ENCODE data around the gene PTPRN2.
"Not testable (repeated sequence)": the region's sequence is repeated elsewhere in the genome, so short reads cannot be mapped to it uniquely, and the experiment has no call there.

PTPRN2 gene

GRCh38 chr7:158443014-158443687, 144.5 kb downstream of the PTPRN2 start:
- in situ Hi-C loops (cut with MboI; ENCODE audit: low pct_unique_long_range_greater_than_20kb, low sequenced_read_pairs): no loop called here
- DNase-seq: no peak

GRCh38 chr7:158442260-158442659, 145.4 kb downstream of the PTPRN2 start:
- in situ Hi-C loops (cut with MboI; ENCODE audit: low pct_unique_long_range_greater_than_20kb, low sequenced_read_pairs): no loop called here
- DNase-seq: peak; percentile 23

GRCh38 chr7:158439035-158439434, 148.6 kb downstream of the PTPRN2 start:
- in situ Hi-C loops (cut with MboI; ENCODE audit: low pct_unique_long_range_greater_than_20kb, low sequenced_read_pairs): no loop called here
- DNase-seq: no peak

- in situ Hi-C loops (cut with MboI; ENCODE audit: low pct_unique_long_range_greater_than_20kb, low sequenced_read_pairs): no loop called here
- peak; percentile 29 for DNase-seq
Measured at GRCh38 chr7:158432369-158433341, 155.0 kb downstream of the PTPRN2 start.

- in situ Hi-C loops (cut with MboI; ENCODE audit: low pct_unique_long_range_greater_than_20kb, low sequenced_read_pairs): no loop called here
- DNase-seq: no peak
Measured at GRCh38 chr7:158431941-158432347, 155.7 kb downstream of the PTPRN2 start.

GRCh38 chr7:158431055-158431940, 156.3 kb downstream of the PTPRN2 start:
- in situ Hi-C loops (cut with MboI; ENCODE audit: low pct_unique_long_range_greater_than_20kb, low sequenced_read_pairs): no loop called here
- no peak for DNase-seq

GRCh38 chr7:158430308-158431034, 157.2 kb downstream of the PTPRN2 start:
- in situ Hi-C loops (cut with MboI; ENCODE audit: low pct_unique_long_range_greater_than_20kb, low sequenced_read_pairs): no loop called here
- no peak for DNase-seq

GRCh38 chr7:158428837-158429753, 158.5 kb downstream of the PTPRN2 start:
- DNase-seq: no peak

GRCh38 chr7:158428131-158428836, 159.3 kb downstream of the PTPRN2 start:
- in situ Hi-C loops (cut with MboI; ENCODE audit: low pct_unique_long_range_greater_than_20kb, low sequenced_read_pairs): no loop called here
- peak; percentile 20 for DNase-seq

More at GRCh38 chr7:158428837-158429753, 158.5 kb downstream of the PTPRN2 start:
- in situ Hi-C loops (cut with MboI; ENCODE audit: low pct_unique_long_range_greater_than_20kb, low sequenced_read_pairs): no loop called here

GRCh38 chr7:158425676-158426075, 161.9 kb downstream of the PTPRN2 start:
- in situ Hi-C loops (cut with MboI; ENCODE audit: low pct_unique_long_range_greater_than_20kb, low sequenced_read_pairs): not testable (repeated sequence)

GRCh38 chr7:158424531-158424930, 163.1 kb downstream of the PTPRN2 start:
- no peak for DNase-seq
- in situ Hi-C loops (cut with MboI; ENCODE audit: low pct_unique_long_range_greater_than_20kb, low sequenced_read_pairs): no loop called here

More at GRCh38 chr7:158425676-158426075, 161.9 kb downstream of the PTPRN2 start:
- DNase-seq: not testable (repeated sequence)

GRCh38 chr7:158424011-158424410, 163.6 kb downstream of the PTPRN2 start:
- in situ Hi-C loops (cut with MboI; ENCODE audit: low pct_unique_long_range_greater_than_20kb, low sequenced_read_pairs): no loop called here
- DNase-seq: no peak

GRCh38 chr7:158422887-158423560, 164.6 kb downstream of the PTPRN2 start:
- in situ Hi-C loops (cut with MboI; ENCODE audit: low pct_unique_long_range_greater_than_20kb, low sequenced_read_pairs): no loop called here
- DNase-seq: no peak

- DNase-seq: no peak
- in situ Hi-C loops (cut with MboI; ENCODE audit: low pct_unique_long_range_greater_than_20kb, low sequenced_read_pairs): no loop called here
Measured at GRCh38 chr7:158422196-158422886, 165.3 kb downstream of the PTPRN2 start.

GRCh38 chr7:158421361-158421760, 166.3 kb downstream of the PTPRN2 start:
- in situ Hi-C loops (cut with MboI; ENCODE audit: low pct_unique_long_range_greater_than_20kb, low sequenced_read_pairs): no loop called here
- DNase-seq: no peak
